Gastrocnemius medialis (tissue), 4 donors: ENCODE results near the gene XRCC6. TPM values are rescaled to one million over a fixed set of nuclear protein-coding genes. Genes with fewer than 3 reads are reported as not detected.

ENCODE experiments used
- ATAC-seq, 2 donors: fragments of 150-250 bp; one replicate each; pipeline ENCODE4 v1.9.1; 2016
- DNase-seq, 2 donors: peaks; one replicate each; pipeline ENCODE4 v3.0.0-alpha.2; 2019
- H3K27ac ChIP-seq, 4 donors: fragments of 200-600 bp; sonication (generic); 1 replicate in 1 of 4; 2 replicates in 3 of 4; pipeline ENCODE4 v1.5.1; 2016 to 2018; ENCODE audit warnings: mild to moderate bottlenecking in 2 of 4, moderate library complexity in 1 of 4
- H3K27me3 ChIP-seq, 3 donors: fragments of 200-600 bp; sonication (generic) in 2 of 3; 1 replicate in 1 of 3; 2 replicates in 2 of 3; pipeline versions ENCODE4 v1.5.1 to v1.6.0; 2016 to 2019; ENCODE audit warnings: mild to moderate bottlenecking in 1 of 3, moderate library complexity in 1 of 3
- H3K36me3 ChIP-seq, 2 donors: fragments of 200-600 bp; sonication (generic) in 1 of 2; one replicate each; pipeline ENCODE4 v1.5.1; 2017 to 2018
- H3K4me1 ChIP-seq, 2 donors: fragments of 200-600 bp; sonication (generic) in 1 of 2; one replicate each; pipeline ENCODE4 v1.5.1; 2016 to 2017; ENCODE audit warnings: mild to moderate bottlenecking in 2 of 2
- H3K4me3 ChIP-seq, 4 donors: fragments of 200-600 bp; sonication (generic) in 3 of 4; 1 replicate in 1 of 4; 2 replicates in 3 of 4; pipeline ENCODE4 v1.5.1; 2016 to 2019; ENCODE audit warnings: mild to moderate bottlenecking in 2 of 4
- H3K9me3 ChIP-seq, 3 donors: fragments of 200-600 bp; sonication (generic) in 2 of 3; 1 replicate in 1 of 3; 2 replicates in 2 of 3; pipeline ENCODE4 v1.5.1; 2016 to 2019
- POLR2A ChIP-seq, 2 donors: fragments of 450-650 bp; IDR thresholded peaks; one replicate each; pipeline ENCODE4 v1.6.1; 2017; ENCODE audit warnings: antibody characterized with exemption in 2 of 2, mild to moderate bottlenecking in 2 of 2, moderate library complexity in 2 of 2
- in situ Hi-C, 4 donors: fragments of 200-750 bp; cut with MboI; loops; one replicate each; pipeline versions ENCODE4 v1.15.0 to v1.8.0; 2017; ENCODE audit warnings: low sequenced_read_pairs in 4 of 4
- intact Hi-C: fragments of 100-400 bp; cut with DNase I; formaldehyde crosslinking; loops from one replicate; pipeline ENCODE4 v1.15.1; 2023; ENCODE audit warnings: low total_unique reads
- total RNA-seq, 4 donors: library from RNA; depleted of rRNA; stranded (reverse); fragments of >200 nt; gene quantifications; one replicate each; pipeline versions ENCODE4 v1.1.0 to v1.2.3, GENCODE V29; 2016
- TF ChIP-seq, protein P1 (sequence below), 5 experiments: fragments of 450-650 bp in 3 of 5; fragments of 200-600 bp in 2 of 5; sonication (generic) in 2 of 5; IDR thresholded peaks in 4 of 5; conservative IDR thresholded peaks in 1 of 5; 1 replicate in 4 of 5; 2 replicates in 1 of 5; pipeline ENCODE4 v1.5.1; 2016 to 2019; ENCODE audit warnings: antibody characterized with exemption in 5 of 5, mild to moderate bottlenecking in 3 of 5, moderate library complexity in 3 of 5

XRCC6 gene
- total RNA-seq, 4 donors from 2014 or later, result 220 to 285 (median 278) TPM

- ATAC-seq (no peak), DNase-seq (no peak)
- Histone ChIP-seq H3K27me3 (no peaks in the 10 kb centered on the region), H3K4me1 (no peaks in the 10 kb centered on the region), H3K9me3 (no peaks in the 10 kb centered on the region), H3K27ac (no peak overlapping the region), H3K36me3 (peaks cover 0 to 27% of the 10 kb centered on the region in 2 donors), H3K4me3 (no peak overlapping the region)
- in situ Hi-C loops, result no loop called here
- no peak for TF ChIP-seq POLR2A (IDR thresholded peaks at IDR 0.05)
- TF ChIP-seq, protein P1, sequence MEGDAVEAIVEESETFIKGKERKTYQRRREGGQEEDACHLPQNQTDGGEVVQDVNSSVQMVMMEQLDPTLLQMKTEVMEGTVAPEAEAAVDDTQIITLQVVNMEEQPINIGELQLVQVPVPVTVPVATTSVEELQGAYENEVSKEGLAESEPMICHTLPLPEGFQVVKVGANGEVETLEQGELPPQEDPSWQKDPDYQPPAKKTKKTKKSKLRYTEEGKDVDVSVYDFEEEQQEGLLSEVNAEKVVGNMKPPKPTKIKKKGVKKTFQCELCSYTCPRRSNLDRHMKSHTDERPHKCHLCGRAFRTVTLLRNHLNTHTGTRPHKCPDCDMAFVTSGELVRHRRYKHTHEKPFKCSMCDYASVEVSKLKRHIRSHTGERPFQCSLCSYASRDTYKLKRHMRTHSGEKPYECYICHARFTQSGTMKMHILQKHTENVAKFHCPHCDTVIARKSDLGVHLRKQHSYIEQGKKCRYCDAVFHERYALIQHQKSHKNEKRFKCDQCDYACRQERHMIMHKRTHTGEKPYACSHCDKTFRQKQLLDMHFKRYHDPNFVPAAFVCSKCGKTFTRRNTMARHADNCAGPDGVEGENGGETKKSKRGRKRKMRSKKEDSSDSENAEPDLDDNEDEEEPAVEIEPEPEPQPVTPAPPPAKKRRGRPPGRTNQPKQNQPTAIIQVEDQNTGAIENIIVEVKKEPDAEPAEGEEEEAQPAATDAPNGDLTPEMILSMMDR (IDR thresholded peaks at IDR 0.05 in 4 of 5, conservative IDR thresholded peaks at IDR 0.05 in 1 of 5), result no peak
- intact Hi-C loops, result no loop called here
Observed at GRCh38 chr22:41597635-41597953, 23.5 kb upstream of the XRCC6 start.

- no peak overlapping the region for H3K4me3 ChIP-seq
- no peak overlapping the region for H3K27ac ChIP-seq
- H3K9me3 ChIP-seq, result no peaks in the 10 kb centered on the region
- intact Hi-C loops (no loop called here), in situ Hi-C loops (no loop called here)
- H3K36me3 ChIP-seq, result peaks cover 0 to 32% of the 10 kb centered on the region in 2 donors
- no peaks in the 10 kb centered on the region for H3K4me1 ChIP-seq
- TF ChIP-seq, protein P1 (IDR thresholded peaks at IDR 0.05 in 4 of 5, conservative IDR thresholded peaks at IDR 0.05 in 1 of 5), result no peak
- TF ChIP-seq POLR2A (IDR thresholded peaks at IDR 0.05), result no peak
- no peak for DNase-seq
- ATAC-seq, result no peak
- no peaks in the 10 kb centered on the region for H3K27me3 ChIP-seq
Observed at GRCh38 chr22:41598081-41598480, 23.0 kb upstream of the XRCC6 start.

DNA sequence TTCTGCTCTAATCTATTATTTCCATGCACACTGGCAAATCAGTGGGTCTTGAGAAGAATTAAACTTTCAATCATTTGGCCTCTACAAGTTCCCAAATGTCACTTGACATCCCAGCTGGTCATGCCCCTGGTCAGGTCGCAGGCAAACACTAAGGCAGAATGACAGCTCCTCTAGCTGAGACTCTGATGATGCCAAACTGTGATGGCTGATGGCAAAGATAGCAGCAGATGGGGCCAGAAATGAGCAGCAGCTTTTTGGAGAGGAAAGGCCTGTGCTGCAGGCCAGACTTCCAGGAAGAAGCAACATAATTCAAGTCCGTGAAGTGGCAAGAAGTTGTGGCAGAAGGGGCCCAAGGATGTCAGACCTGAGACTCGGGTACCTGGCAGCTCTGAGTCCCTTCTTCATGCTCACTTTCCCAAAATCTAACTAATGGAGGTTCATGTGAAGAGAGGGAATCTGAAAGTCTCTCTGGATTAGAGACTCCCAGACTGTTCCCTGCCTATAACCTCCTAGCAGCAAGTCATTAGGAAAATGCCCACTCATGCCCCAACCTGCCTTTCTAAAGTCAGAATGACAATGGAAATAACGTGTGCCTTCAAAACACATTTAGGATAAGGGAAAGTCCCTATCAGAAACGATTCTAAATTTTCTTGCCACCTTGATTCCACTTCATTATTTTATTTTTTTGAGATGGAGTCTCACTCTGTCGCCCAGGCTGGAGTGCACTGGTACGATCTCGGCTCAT is 22.0 kb upstream of the XRCC6 start:
- ATAC-seq, result no peak
- Histone ChIP-seq H3K4me1 (no peaks in the 10 kb centered on the region), H3K36me3 (peaks cover 0 to 39% of the 10 kb centered on the region in 2 donors), H3K4me3 (no peak overlapping the region), H3K27ac (no peak overlapping the region), H3K27me3 (no peaks in the 10 kb centered on the region), H3K9me3 (no peaks in the 10 kb centered on the region)
- in situ Hi-C loops, result no loop called here
- TF ChIP-seq, protein P1 (IDR thresholded peaks at IDR 0.05 in 4 of 5, conservative IDR thresholded peaks at IDR 0.05 in 1 of 5), result no peak
- TF ChIP-seq POLR2A (IDR thresholded peaks at IDR 0.05), result no peak
- DNase-seq, result no peak
- intact Hi-C loops, result no loop called here

DNA sequence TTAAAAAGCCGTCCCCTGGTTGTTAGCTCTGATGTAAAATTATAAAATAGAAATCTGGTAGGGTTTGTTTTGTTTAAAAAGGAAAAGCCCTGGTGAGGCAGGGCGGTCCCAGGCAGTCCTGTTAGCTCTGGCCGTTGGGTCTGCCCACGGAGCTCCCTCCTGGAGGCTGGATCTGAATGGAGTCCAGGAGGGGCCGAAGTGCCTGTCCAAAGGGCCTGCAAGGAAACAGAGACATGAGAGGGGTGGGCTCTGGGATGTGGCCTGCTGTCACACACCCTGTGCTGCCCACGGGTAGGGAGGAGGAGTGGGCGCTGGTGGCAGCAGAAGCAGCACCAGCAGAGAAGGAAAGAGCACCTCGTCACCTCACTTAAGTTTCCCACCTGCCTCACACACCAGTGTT is 20.1 kb upstream of the XRCC6 start:
- no peak for DNase-seq
- intact Hi-C loops, result no loop called here
- peaks cover 0 to 55% of the 10 kb centered on the region in 2 donors for H3K36me3 ChIP-seq

More for the DNA sequence above, 20.1 kb upstream of the XRCC6 start:
- no peaks in the 10 kb centered on the region for H3K9me3 ChIP-seq
- TF ChIP-seq, protein P1 (IDR thresholded peaks at IDR 0.05 in 4 of 5, conservative IDR thresholded peaks at IDR 0.05 in 1 of 5), result no peak
- no peak for TF ChIP-seq POLR2A (IDR thresholded peaks at IDR 0.05)
- no peak overlapping the region for H3K27ac ChIP-seq
- no peaks in the 10 kb centered on the region for H3K4me1 ChIP-seq
- no peaks in the 10 kb centered on the region for H3K27me3 ChIP-seq
- in situ Hi-C loops, result no loop called here
- ATAC-seq, result no peak
- H3K4me3 ChIP-seq, result no peak overlapping the region
